A549 (cell line): ENCODE measurements around the gene ASB13.
"Not testable (repeated sequence)": the region's sequence is repeated elsewhere in the genome, so short reads cannot be mapped to it uniquely, and the experiment has no call there.

Source experiments
- CEBPB ChIP-seq, 2 experiments: fragments of >200 bp in 1 of 2; sonication (Bioruptor Twin) in 1 of 2; formaldehyde crosslinking in 1 of 2; IDR thresholded peaks; 2 replicates each; pipeline ENCODE4 v1.6.1; 2012 to 2016
- ESRRA ChIP-seq: fragments of 150-350 bp; IDR thresholded peaks from 2 replicates; pipeline ENCODE4 v1.6.1; 2014; ENCODE audit warnings: mild to moderate bottlenecking, low read length, borderline replicate concordance
- HES2 ChIP-seq: fragments of >200 bp; sonication (Bioruptor Twin); formaldehyde crosslinking; IDR thresholded peaks from 2 replicates; pipeline ENCODE4 v1.6.1; 2016
- POLR2A ChIP-seq: IDR thresholded peaks from 2 replicates; pipeline ENCODE4 v1.6.1; 2012; ENCODE audit warnings: mild to moderate bottlenecking, low read length
- RFX5 ChIP-seq: fragments of 450-650 bp; IDR thresholded peaks from 2 replicates; pipeline ENCODE4 v1.7.1; 2014; ENCODE audit warnings: antibody characterized with exemption, mild to moderate bottlenecking, moderate library complexity
- ZFP36 ChIP-seq: fragments of 450-650 bp; IDR thresholded peaks from 2 replicates; pipeline ENCODE4 v1.6.1; 2014; ENCODE audit warnings: borderline replicate concordance; ENCODE audit not compliant: partially characterized antibody
- ZNF302 ChIP-seq: fragments of 250-450 bp; sonication (Bioruptor Pico); IDR thresholded peaks from 2 replicates; pipeline ENCODE4 v1.9.0; 2021; ENCODE audit warnings: inconsistent platforms, mild to moderate bottlenecking, moderate library complexity
- TF ChIP-seq, protein P1 (sequence below): fragments of >200 bp; sonication (Bioruptor Twin); formaldehyde crosslinking; IDR thresholded peaks from 3 replicates; pipeline ENCODE4 v1.5.1; 2016

GRCh38 chr10:5593347-5593746 is 73.0 kb downstream of the ASB13 start:
- TF ChIP-seq CEBPB (IDR thresholded peaks at IDR 0.05); HES2; POLR2A; ZNF302 (CRISPR knock-in tag); ESRRA; RFX5; ZFP36: not testable (repeated sequence)
- TF ChIP-seq, protein P1, sequence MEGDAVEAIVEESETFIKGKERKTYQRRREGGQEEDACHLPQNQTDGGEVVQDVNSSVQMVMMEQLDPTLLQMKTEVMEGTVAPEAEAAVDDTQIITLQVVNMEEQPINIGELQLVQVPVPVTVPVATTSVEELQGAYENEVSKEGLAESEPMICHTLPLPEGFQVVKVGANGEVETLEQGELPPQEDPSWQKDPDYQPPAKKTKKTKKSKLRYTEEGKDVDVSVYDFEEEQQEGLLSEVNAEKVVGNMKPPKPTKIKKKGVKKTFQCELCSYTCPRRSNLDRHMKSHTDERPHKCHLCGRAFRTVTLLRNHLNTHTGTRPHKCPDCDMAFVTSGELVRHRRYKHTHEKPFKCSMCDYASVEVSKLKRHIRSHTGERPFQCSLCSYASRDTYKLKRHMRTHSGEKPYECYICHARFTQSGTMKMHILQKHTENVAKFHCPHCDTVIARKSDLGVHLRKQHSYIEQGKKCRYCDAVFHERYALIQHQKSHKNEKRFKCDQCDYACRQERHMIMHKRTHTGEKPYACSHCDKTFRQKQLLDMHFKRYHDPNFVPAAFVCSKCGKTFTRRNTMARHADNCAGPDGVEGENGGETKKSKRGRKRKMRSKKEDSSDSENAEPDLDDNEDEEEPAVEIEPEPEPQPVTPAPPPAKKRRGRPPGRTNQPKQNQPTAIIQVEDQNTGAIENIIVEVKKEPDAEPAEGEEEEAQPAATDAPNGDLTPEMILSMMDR = not testable (repeated sequence)
